Progenitor cell of endocrine pancreas (in vitro differentiated cells): ENCODE data around the gene CSNK2A2. TPM values are rescaled to one million over a fixed set of nuclear protein-coding genes. Genes with fewer than 3 reads are reported as not detected.

Experiments used
- DNase-seq: peaks from one replicate; pipeline ENCODE4 v3.0.0; 2021; ENCODE audit warnings: low spot score; ENCODE audit not compliant: unreplicated experiment
- H3K27ac Mint-ChIP-seq: 2 replicates; pipeline ENCODE4 v1.8.0; 2021; ENCODE audit warnings: mild to moderate bottlenecking, moderate library complexity, mixed read lengths
- H3K27me3 Mint-ChIP-seq: 2 replicates; pipeline ENCODE4 v1.8.0; 2021; ENCODE audit warnings: mixed read lengths
- H3K36me3 Mint-ChIP-seq: 2 replicates; pipeline ENCODE4 v1.8.0; 2022; ENCODE audit warnings: mixed read lengths; ENCODE audit not compliant: insufficient read depth
- H3K4me1 Mint-ChIP-seq: 2 replicates; pipeline ENCODE4 v1.8.0; 2021; ENCODE audit warnings: low read depth, mixed read lengths
- H3K4me3 Mint-ChIP-seq: 2 replicates; pipeline ENCODE4 v1.8.0; 2021; ENCODE audit warnings: low read depth, mild to moderate bottlenecking, moderate library complexity, mixed read lengths
- H3K9me3 Mint-ChIP-seq: 2 replicates; pipeline ENCODE4 v1.8.0; 2021; ENCODE audit warnings: low read depth, mixed read lengths
- total RNA-seq: library from RNA; stranded (reverse); gene quantifications from 2 replicates; pipeline ENCODE4 v1.2.1, GENCODE V29; 2021
- TF ChIP-seq, protein P1 (sequence below): fragments of 200-600 bp; sonication (generic); IDR thresholded peaks from one replicate; pipeline ENCODE4 v1.5.0; 2021; ENCODE audit warnings: antibody characterized with exemption, mild to moderate bottlenecking; ENCODE audit not compliant: unreplicated experiment

CSNK2A2 gene
- total RNA-seq, 1 donor from 2014 or later = 99.9 TPM

DNA sequence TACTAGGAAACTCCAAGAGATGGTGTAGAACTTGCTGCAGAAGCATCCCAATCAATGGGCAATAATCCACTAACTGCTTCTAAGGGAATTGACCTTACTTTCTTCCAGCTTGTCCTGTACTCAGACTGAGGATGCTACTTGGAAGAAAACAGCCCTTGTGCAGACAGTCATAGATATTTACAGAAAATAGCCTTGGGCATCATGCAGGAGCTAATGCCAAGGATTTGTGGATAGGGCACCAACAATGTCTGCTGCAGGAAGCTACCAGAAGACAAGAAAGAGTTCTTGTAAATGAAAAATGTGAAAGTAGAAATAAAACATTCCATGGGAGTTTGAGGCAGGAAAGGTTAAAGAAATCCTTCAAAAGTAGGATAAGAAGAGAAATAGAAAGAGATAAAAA, 21.5 kb upstream of the CSNK2A2 start:
- Mint-ChIP-seq H3K4me3 (no peak overlapping the region), H3K27ac (no peak overlapping the region), H3K27me3 (peaks cover 16% of the 10 kb centered on the region), H3K36me3 (no peaks in the 10 kb centered on the region), H3K4me1 (peaks cover 9% of the 10 kb centered on the region), H3K9me3 (peaks cover 7% of the 10 kb centered on the region)
- TF ChIP-seq, protein P1, sequence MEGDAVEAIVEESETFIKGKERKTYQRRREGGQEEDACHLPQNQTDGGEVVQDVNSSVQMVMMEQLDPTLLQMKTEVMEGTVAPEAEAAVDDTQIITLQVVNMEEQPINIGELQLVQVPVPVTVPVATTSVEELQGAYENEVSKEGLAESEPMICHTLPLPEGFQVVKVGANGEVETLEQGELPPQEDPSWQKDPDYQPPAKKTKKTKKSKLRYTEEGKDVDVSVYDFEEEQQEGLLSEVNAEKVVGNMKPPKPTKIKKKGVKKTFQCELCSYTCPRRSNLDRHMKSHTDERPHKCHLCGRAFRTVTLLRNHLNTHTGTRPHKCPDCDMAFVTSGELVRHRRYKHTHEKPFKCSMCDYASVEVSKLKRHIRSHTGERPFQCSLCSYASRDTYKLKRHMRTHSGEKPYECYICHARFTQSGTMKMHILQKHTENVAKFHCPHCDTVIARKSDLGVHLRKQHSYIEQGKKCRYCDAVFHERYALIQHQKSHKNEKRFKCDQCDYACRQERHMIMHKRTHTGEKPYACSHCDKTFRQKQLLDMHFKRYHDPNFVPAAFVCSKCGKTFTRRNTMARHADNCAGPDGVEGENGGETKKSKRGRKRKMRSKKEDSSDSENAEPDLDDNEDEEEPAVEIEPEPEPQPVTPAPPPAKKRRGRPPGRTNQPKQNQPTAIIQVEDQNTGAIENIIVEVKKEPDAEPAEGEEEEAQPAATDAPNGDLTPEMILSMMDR = no peak
- no peak for DNase-seq

DNA sequence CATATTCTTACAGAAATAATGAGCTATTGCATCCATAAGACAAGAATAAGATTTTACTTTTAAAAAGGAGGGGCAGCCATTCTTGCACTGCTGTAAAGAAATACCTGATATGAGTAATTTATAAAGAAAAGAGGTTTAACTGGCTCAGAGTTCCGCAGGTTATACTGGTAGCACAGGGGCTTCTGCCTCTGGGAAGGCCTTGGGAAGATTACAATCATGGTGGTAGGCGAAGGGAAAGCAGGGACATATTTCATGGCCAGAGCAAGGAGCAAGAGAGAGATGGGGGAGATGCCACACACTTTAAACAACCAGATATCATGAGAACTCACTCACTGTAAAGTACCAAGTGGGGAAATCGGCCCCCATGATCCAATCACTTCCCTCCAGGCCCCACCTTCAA, 20.9 kb upstream of the CSNK2A2 start:
- TF ChIP-seq, protein P1 = no peak
- Mint-ChIP-seq H3K27me3 (peaks cover 12% of the 10 kb centered on the region), H3K4me3 (no peak overlapping the region), H3K36me3 (no peaks in the 10 kb centered on the region), H3K9me3 (peaks cover 7% of the 10 kb centered on the region), H3K4me1 (peaks cover 9% of the 10 kb centered on the region), H3K27ac (no peak overlapping the region)
- no peak for DNase-seq

DNA sequence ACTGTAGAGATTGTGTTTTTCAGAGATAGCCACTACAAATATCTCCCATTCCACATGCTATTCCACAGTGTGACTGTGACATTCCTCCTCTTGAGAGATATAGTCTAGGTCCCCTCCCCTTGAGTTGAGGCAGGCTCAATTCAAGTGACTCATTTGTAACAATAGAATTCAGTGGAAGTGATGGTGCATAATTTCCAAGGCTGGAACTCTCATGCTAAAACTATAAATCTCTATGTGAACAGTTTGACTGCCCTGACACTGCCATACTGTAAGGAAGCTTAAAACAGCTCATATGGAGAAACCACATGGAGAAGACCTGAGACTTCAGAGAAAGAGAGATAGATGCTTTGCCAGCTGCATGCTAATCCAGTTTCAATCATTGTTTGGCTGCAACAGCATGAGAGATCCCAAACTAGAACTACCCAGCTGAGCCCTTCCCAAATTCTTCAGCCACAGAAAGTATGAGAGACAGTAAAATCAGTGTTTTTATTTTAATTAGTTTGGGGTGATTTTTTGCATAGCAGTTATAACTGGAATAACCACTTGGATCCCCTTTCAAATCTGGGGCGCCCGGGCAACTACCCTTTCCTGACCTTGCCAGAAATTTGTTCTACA, 19.5 kb upstream of the CSNK2A2 start:
- H3K9me3 Mint-ChIP-seq = peaks cover 7% of the 10 kb centered on the region
- no peaks in the 10 kb centered on the region for H3K36me3 Mint-ChIP-seq
- no peak for DNase-seq
- TF ChIP-seq, protein P1 = no peak
- H3K4me1 Mint-ChIP-seq = peaks cover 7% of the 10 kb centered on the region
- H3K27me3 Mint-ChIP-seq = peaks cover 17% of the 10 kb centered on the region
- H3K4me3 Mint-ChIP-seq = no peak overlapping the region
- H3K27ac Mint-ChIP-seq = no peak overlapping the region

DNA sequence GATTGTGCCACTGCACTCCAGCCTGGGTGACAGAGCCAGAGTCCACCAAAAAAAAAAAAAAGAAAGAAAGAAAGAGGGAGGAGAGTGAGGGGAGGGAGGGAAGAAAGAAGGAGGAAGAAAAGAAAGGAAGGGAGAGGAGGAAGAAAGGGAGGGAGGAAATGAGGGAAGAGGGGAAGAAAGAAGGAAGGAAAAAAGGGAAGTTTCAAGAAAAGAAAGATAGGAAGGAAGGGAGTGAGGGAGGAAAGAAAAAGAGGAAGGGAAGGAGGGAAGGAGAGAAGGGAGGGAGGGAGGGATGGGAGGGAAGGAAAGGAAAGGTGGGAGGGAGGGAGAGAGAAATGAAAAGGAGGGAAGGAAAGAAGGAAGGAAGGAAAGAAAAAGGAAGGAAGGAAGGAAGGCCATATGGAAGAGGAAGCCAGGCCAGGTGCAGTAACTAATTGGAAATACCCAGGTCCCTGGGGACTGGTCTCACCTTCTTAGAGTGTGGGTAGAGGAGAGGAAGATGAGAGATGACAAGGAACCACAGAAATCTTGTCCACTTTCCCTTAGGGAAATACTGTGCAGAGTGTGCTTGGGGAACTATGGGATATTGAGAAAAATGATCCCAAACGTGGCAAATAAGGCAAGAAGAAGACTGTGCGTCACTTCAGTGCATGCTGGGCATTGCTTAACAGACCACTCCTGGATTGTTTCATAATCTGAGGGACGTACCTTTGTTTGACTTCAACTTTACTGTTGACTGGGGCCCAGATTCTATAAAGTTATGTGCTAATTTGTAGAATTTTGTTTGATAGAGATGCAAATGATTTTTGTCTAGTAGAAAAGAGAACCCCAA, 15.1 kb upstream of the CSNK2A2 start:
- Mint-ChIP-seq H3K9me3 (peaks cover 3% of the 10 kb centered on the region), H3K27me3 (peaks cover 30% of the 10 kb centered on the region), H3K27ac (no peak overlapping the region), H3K4me3 (no peak overlapping the region), H3K4me1 (peaks cover 6% of the 10 kb centered on the region), H3K36me3 (no peaks in the 10 kb centered on the region)
- TF ChIP-seq, protein P1 = no peak
- DNase-seq = no peak

DNA sequence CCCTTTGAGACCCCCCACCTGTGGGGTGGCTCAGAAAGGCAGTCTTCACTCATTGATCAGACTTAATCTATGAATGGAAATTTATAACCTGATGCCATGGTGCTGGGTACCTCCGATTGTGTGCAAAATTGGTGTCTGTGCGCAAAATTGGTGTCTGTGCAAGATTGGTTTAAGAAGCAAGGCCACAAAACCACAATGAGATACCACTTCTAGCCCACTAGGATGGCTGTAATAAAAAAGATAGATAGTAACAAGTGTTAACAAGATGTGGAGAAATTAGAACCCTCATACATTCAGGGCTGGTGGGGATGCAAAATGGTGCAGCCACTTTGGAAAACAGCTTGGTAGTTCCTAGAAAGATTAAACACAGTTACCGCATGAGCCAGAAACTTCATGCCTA, 13.9 kb upstream of the CSNK2A2 start:
- DNase-seq = no peak
- Mint-ChIP-seq H3K36me3 (no peaks in the 10 kb centered on the region), H3K9me3 (no peaks in the 10 kb centered on the region), H3K27ac (no peak overlapping the region), H3K4me3 (no peak overlapping the region), H3K4me1 (peaks cover 6% of the 10 kb centered on the region), H3K27me3 (peaks cover 28% of the 10 kb centered on the region)
- TF ChIP-seq, protein P1 = no peak
